ENCODE results near the gene NADSYN1.

NADSYN1 gene

GRCh38 chr11:71452199-71453036 is 585 bp upstream of the NADSYN1 start:
- peak; percentile 84 for DNase-seq

- DNase-seq, result no peak
These were observed 908 bp downstream of the NADSYN1 start for GRCh38 chr11:71453918-71454304.

GRCh38 chr11:71454470-71455113 is 1.6 kb downstream of the NADSYN1 start:
- no peak for DNase-seq

- DNase-seq, result no peak
These were observed 3.3 kb downstream of the NADSYN1 start for GRCh38 chr11:71456294-71456693.

- no peak for DNase-seq
These were observed 3.8 kb downstream of the NADSYN1 start for GRCh38 chr11:71456831-71457230.

GRCh38 chr11:71458146-71459070 is 5.4 kb downstream of the NADSYN1 start:
- DNase-seq, result no peak

GRCh38 chr11:71459076-71459766 is 6.2 kb downstream of the NADSYN1 start:
- no peak for DNase-seq

- DNase-seq, result no peak
These were observed 6.8 kb downstream of the NADSYN1 start for GRCh38 chr11:71459767-71460320.

GRCh38 chr11:71461696-71462095 is 8.7 kb downstream of the NADSYN1 start:
- DNase-seq, result no peak

- DNase-seq, result no peak
These were observed 9.7 kb downstream of the NADSYN1 start for GRCh38 chr11:71462726-71463125.

GRCh38 chr11:71463331-71464211 is 10.6 kb downstream of the NADSYN1 start:
- no peak for DNase-seq

- DNase-seq, result no peak
These were observed 12.1 kb downstream of the NADSYN1 start for GRCh38 chr11:71465054-71465453.

- no peak for DNase-seq
These were observed 13.4 kb downstream of the NADSYN1 start for GRCh38 chr11:71466358-71466757.

- no peak for DNase-seq
These were observed 14.2 kb downstream of the NADSYN1 start for GRCh38 chr11:71467164-71467563.

GRCh38 chr11:71470946-71471345 is 17.9 kb downstream of the NADSYN1 start:
- DNase-seq, result no peak

GRCh38 chr11:71472357-71472885 is 19.4 kb downstream of the NADSYN1 start:
- DNase-seq, result no peak

GRCh38 chr11:71472941-71473792 is 20.2 kb downstream of the NADSYN1 start:
- DNase-seq, result no peak

- no peak for DNase-seq
These were observed 20.7 kb downstream of the NADSYN1 start for GRCh38 chr11:71473793-71474080.

- DNase-seq, result no peak
These were observed 21.3 kb downstream of the NADSYN1 start for GRCh38 chr11:71474141-71474770.
